ENCODE results near the gene UBTD2.

DNA sequence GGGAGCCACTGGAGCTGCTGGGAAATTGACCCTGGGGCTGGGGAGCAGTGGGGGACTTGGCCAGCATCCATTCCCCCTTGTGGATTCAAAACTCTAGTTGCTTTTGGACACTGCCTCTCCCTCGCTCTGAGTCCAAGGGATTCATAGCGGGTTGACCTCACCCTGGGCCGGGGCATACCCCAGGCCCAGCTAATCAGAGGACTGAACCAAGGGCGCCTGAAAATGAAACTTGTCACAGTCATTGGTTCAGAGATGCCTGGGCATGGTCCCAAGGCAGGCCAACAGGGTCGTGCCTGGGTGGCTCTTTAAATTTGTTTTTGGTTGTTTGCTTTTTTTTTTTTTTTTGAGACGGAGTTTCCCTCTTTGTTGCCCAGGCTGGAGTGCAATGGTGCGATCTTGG lies 118.1 kb downstream of the UBTD2 start:
- TF ChIP-seq POLR2A (IDR thresholded peaks at IDR 0.05) = no peak
- TF ChIP-seq EP300 (IDR thresholded peaks at IDR 0.05; ENCODE audit: low read depth) = no peak

Measured in transverse colon (tissue), 1 donor.